HepG2 (cell line): Measurements from ENCODE around the gene SAE1. TPM values are rescaled to one million over a fixed set of nuclear protein-coding genes. Genes with fewer than 3 reads are reported as not detected.

Source experiments
- AHR ChIP-seq: IDR thresholded peaks from 2 replicates; pipeline ENCODE4 v1.6.1; 2018; ENCODE audit warnings: missing genetic modification reagents, missing compliant biosample characterization
- ATM ChIP-seq: fragments of 450-650 bp; IDR thresholded peaks from 2 replicates; pipeline ENCODE4 v1.7.1; 2017; ENCODE audit warnings: mild to moderate bottlenecking, borderline replicate concordance
- BORCS8-MEF2B ChIP-seq: sonication (generic); formaldehyde crosslinking; IDR thresholded peaks from 2 replicates; pipeline ENCODE4 v1.8.0; 2022; ENCODE audit warnings: mild to moderate bottlenecking, missing genetic modification reagents
- CBX2 ChIP-seq, 2 experiments: fragments of 200-600 bp in 1 of 2; sonication (generic); formaldehyde crosslinking in 1 of 2; IDR thresholded peaks; 2 replicates each; pipeline versions ENCODE4 v1.7.0 to v1.8.1; 2018 to 2022; ENCODE audit warnings: low read depth in 2 of 2, low read length in 1 of 2, mild to moderate bottlenecking in 1 of 2, missing genetic modification reagents in 1 of 2
- GPN1 ChIP-seq: sonication (generic); formaldehyde crosslinking; IDR thresholded peaks from 2 replicates; pipeline ENCODE4 v1.5.1; 2020; ENCODE audit warnings: missing genetic modification reagents, borderline replicate concordance
- HDAC2 ChIP-seq: sonication (generic); formaldehyde crosslinking; IDR thresholded peaks from 2 replicates; pipeline ENCODE4 v1.4.0; 2020; ENCODE audit warnings: missing genetic modification reagents
- HOXA5 ChIP-seq: sonication (generic); formaldehyde crosslinking; IDR thresholded peaks from 2 replicates; pipeline ENCODE4 v1.4.0; 2020; ENCODE audit warnings: missing genetic modification reagents
- NFE2 ChIP-seq: sonication (generic); formaldehyde crosslinking; IDR thresholded peaks from 2 replicates; pipeline ENCODE4 v1.4.0; 2020; ENCODE audit warnings: missing genetic modification reagents
- REL ChIP-seq: sonication (generic); formaldehyde crosslinking; conservative IDR thresholded peaks from 2 replicates; pipeline ENCODE4 v1.8.0; 2022; ENCODE audit warnings: mild to moderate bottlenecking, missing genetic modification reagents, moderate library complexity
- RFX5 ChIP-seq: IDR thresholded peaks from 2 replicates; pipeline ENCODE4 v1.6.1; 2011; ENCODE audit warnings: low read depth, low read length, improper control_type of control experiment
- SP2 ChIP-seq: sonication (generic); formaldehyde crosslinking; IDR thresholded peaks from 2 replicates; pipeline ENCODE4 v1.5.1; 2020; ENCODE audit warnings: mild to moderate bottlenecking, missing genetic modification reagents
- STAT5B ChIP-seq: sonication (generic); formaldehyde crosslinking; IDR thresholded peaks from 2 replicates; pipeline ENCODE4 v1.4.0; 2020; ENCODE audit warnings: missing genetic modification reagents
- ZFP90 ChIP-seq: sonication (generic); formaldehyde crosslinking; IDR thresholded peaks from 2 replicates; pipeline ENCODE4 v1.8.0; 2022; ENCODE audit warnings: missing genetic modification reagents, mild to moderate bottlenecking, inconsistent platforms, borderline replicate concordance
- ZNF550 ChIP-seq: sonication (generic); formaldehyde crosslinking; IDR thresholded peaks from 2 replicates; pipeline ENCODE4 v1.4.0; 2020; ENCODE audit warnings: mild to moderate bottlenecking, missing genetic modification reagents, borderline replicate concordance
- ZSCAN30 ChIP-seq: sonication (generic); formaldehyde crosslinking; IDR thresholded peaks from 2 replicates; pipeline ENCODE4 v1.5.0; 2020; ENCODE audit warnings: mild to moderate bottlenecking, missing genetic modification reagents
- polyA plus RNA-seq, 8 experiments: library from polyadenylated mRNA; depleted of rRNA in 3 of 8; stranded (reverse) in 7 of 8; unstranded in 1 of 8; fragments of >200 nt; fragmentation: Illumina TruSeq in 4 of 8; extraction: Trizol in 4 of 8; gene quantifications; 2 replicates each; pipeline versions ENCODE4 v1.2.1 to v1.2.3, GENCODE V29; 2011 to 2016; ENCODE audit warnings: low read depth in 4 of 8, missing spikeins in 1 of 8, mixed read lengths in 1 of 8; ENCODE audit not compliant: insufficient read depth in 1 of 8
- total RNA-seq, 5 experiments: library from RNA; depleted of rRNA; stranded (reverse); fragments of >200 nt; fragmentation: Illumina TruSeq; extraction: Trizol; gene quantifications; 2 replicates each; pipeline ENCODE4 v1.2.3, GENCODE V29; 2016; ENCODE audit warnings: low read depth in 1 of 5
- TF ChIP-seq, protein P1 (sequence below): sonication (generic); formaldehyde crosslinking; IDR thresholded peaks from 2 replicates; pipeline ENCODE4 v1.4.0; 2020; ENCODE audit warnings: mild to moderate bottlenecking, missing genetic modification reagents
- TF ChIP-seq, protein P2 (sequence below): sonication (generic); formaldehyde crosslinking; IDR thresholded peaks from 2 replicates; pipeline ENCODE4 v1.4.0; 2020; ENCODE audit warnings: missing genetic modification reagents
- TF ChIP-seq, protein P3 (sequence below): sonication (generic); formaldehyde crosslinking; IDR thresholded peaks from 2 replicates; pipeline ENCODE4 v1.4.0; 2020; ENCODE audit warnings: missing genetic modification reagents
- TF ChIP-seq, protein P4 (sequence below): sonication (generic); formaldehyde crosslinking; IDR thresholded peaks from 2 replicates; pipeline ENCODE4 v1.4.0; 2020; ENCODE audit warnings: missing genetic modification reagents, borderline replicate concordance
- TF ChIP-seq, protein P5 (sequence below): sonication (generic); formaldehyde crosslinking; conservative IDR thresholded peaks from 2 replicates; pipeline ENCODE4 v1.4.0; 2020; ENCODE audit warnings: missing genetic modification reagents
- TF ChIP-seq, protein P6 (sequence below): sonication (generic); formaldehyde crosslinking; conservative IDR thresholded peaks from 2 replicates; pipeline ENCODE4 v1.4.0; 2020; ENCODE audit warnings: missing genetic modification reagents

Gene SAE1
- total and polyA plus RNA-seq, 2 of the 13 experiments (the other 11 are each of a cell fraction or from before 2014, with no cell fraction given), result 87.6 to 197 TPM

DNA sequence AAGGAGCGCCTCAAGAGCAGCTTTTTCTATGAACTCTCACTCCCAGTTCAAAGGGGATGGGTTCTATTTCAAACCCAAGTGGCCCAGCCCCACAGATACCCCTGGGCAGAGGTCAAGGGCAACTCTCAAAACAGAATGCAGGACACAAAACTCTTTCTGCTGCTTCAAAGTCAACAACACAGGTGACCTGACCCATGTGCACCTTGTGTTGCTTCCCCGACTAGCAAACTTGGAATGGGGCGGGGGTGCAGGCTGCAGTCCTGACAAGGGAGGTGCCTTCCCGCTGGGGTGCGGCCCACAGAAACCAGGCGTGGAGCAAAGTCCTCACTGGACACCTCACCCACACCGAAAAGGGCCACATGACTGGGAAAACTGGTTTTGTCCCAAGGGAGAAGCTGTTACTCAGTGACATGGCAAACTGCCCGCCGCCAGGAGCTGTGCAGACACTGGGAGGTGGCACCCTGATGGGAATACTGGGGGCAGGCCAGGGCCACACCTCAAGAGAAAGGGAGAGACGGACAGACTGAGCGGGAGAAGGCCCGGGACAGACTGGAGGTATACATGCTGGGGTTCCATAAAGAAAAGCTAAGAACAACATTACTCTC, 34.4 kb upstream of the SAE1 start (continued):
- TF ChIP-seq, protein P1, sequence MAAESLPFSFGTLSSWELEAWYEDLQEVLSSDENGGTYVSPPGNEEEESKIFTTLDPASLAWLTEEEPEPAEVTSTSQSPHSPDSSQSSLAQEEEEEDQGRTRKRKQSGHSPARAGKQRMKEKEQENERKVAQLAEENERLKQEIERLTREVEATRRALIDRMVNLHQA (CRISPR knock-in tag), result no peak
- TF ChIP-seq, protein P2, sequence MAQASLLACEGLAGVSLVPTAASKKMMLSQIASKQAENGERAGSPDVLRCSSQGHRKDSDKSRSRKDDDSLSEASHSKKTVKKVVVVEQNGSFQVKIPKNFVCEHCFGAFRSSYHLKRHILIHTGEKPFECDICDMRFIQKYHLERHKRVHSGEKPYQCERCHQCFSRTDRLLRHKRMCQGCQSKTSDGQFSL (CRISPR knock-in tag), result peak; percentile 65; the same call in 1 of the 2 replicates
- TF ChIP-seq, protein P3, sequence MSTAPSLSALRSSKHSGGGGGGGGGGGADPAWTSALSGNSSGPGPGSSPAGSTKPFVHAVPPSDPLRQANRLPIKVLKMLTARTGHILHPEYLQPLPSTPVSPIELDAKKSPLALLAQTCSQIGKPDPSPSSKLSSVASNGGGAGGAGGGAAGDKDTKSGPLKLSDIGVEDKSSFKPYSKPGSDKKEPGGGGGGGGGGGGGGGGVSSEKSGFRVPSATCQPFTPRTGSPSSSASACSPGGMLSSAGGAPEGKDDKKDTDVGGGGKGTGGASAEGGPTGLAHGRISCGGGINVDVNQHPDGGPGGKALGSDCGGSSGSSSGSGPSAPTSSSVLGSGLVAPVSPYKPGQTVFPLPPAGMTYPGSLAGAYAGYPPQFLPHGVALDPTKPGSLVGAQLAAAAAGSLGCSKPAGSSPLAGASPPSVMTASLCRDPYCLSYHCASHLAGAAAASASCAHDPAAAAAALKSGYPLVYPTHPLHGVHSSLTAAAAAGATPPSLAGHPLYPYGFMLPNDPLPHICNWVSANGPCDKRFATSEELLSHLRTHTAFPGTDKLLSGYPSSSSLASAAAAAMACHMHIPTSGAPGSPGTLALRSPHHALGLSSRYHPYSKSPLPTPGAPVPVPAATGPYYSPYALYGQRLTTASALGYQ, result 0 out of 2 replicates have a peak, but pooled peaks have one; percentile 89
- TF ChIP-seq RFX5 (no peak), ZFP90 (CRISPR knock-in tag) (no peak), ZNF550 (no peak), REL (CRISPR knock-in tag) (0 out of 2 replicates have a peak, but pooled peaks have one; percentile 70), ATM (no peak), HDAC2 (CRISPR knock-in tag) (peak; percentile 98), GPN1 (CRISPR knock-in tag) (no peak), SP2 (CRISPR knock-in tag) (no peak), BORCS8-MEF2B (CRISPR knock-in tag) (peak; percentile 72), CBX2 (IDR thresholded peaks at IDR 0.05; ENCODE audit: low read depth, low read length) (no peak), CBX2 (CRISPR knock-in tag; IDR thresholded peaks at IDR 0.05; ENCODE audit: low read depth) (no peak), HOXA5 (no peak), NFE2 (no peak), ZSCAN30 (CRISPR knock-in tag) (no peak), STAT5B (CRISPR knock-in tag) (no peak), AHR (CRISPR knock-in tag) (no peak; the same call in 1 of the 2 replicates)
- TF ChIP-seq, protein P4, sequence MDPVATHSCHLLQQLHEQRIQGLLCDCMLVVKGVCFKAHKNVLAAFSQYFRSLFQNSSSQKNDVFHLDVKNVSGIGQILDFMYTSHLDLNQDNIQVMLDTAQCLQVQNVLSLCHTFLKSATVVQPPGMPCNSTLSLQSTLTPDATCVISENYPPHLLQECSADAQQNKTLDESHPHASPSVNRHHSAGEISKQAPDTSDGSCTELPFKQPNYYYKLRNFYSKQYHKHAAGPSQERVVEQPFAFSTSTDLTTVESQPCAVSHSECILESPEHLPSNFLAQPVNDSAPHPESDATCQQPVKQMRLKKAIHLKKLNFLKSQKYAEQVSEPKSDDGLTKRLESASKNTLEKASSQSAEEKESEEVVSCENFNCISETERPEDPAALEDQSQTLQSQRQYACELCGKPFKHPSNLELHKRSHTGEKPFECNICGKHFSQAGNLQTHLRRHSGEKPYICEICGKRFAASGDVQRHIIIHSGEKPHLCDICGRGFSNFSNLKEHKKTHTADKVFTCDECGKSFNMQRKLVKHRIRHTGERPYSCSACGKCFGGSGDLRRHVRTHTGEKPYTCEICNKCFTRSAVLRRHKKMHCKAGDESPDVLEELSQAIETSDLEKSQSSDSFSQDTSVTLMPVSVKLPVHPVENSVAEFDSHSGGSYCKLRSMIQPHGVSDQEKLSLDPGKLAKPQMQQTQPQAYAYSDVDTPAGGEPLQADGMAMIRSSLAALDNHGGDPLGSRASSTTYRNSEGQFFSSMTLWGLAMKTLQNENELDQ, result no peak
- TF ChIP-seq, protein P5, sequence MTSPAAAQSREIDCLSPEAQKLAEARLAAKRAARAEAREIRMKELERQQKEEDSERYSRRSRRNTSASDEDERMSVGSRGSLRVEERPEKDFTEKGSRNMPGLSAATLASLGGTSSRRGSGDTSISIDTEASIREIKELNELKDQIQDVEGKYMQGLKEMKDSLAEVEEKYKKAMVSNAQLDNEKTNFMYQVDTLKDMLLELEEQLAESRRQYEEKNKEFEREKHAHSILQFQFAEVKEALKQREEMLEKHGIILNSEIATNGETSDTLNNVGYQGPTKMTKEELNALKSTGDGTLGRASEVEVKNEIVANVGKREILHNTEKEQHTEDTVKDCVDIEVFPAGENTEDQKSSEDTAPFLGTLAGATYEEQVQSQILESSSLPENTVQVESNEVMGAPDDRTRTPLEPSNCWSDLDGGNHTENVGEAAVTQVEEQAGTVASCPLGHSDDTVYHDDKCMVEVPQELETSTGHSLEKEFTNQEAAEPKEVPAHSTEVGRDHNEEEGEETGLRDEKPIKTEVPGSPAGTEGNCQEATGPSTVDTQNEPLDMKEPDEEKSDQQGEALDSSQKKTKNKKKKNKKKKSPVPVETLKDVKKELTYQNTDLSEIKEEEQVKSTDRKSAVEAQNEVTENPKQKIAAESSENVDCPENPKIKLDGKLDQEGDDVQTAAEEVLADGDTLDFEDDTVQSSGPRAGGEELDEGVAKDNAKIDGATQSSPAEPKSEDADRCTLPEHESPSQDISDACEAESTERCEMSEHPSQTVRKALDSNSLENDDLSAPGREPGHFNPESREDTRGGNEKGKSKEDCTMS (CRISPR knock-in tag), result no peak
- TF ChIP-seq, protein P6, sequence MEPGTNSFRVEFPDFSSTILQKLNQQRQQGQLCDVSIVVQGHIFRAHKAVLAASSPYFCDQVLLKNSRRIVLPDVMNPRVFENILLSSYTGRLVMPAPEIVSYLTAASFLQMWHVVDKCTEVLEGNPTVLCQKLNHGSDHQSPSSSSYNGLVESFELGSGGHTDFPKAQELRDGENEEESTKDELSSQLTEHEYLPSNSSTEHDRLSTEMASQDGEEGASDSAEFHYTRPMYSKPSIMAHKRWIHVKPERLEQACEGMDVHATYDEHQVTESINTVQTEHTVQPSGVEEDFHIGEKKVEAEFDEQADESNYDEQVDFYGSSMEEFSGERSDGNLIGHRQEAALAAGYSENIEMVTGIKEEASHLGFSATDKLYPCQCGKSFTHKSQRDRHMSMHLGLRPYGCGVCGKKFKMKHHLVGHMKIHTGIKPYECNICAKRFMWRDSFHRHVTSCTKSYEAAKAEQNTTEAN, result peak; percentile 80; the same call in 1 of the 2 replicates
